ENCODE data around the gene ITPKC. TPM values are rescaled to one million over a fixed set of nuclear protein-coding genes. Genes with fewer than 3 reads are reported as not detected.

ITPKC gene
- total RNA-seq, 1 donor from 2014 or later: 16.5 TPM

DNA sequence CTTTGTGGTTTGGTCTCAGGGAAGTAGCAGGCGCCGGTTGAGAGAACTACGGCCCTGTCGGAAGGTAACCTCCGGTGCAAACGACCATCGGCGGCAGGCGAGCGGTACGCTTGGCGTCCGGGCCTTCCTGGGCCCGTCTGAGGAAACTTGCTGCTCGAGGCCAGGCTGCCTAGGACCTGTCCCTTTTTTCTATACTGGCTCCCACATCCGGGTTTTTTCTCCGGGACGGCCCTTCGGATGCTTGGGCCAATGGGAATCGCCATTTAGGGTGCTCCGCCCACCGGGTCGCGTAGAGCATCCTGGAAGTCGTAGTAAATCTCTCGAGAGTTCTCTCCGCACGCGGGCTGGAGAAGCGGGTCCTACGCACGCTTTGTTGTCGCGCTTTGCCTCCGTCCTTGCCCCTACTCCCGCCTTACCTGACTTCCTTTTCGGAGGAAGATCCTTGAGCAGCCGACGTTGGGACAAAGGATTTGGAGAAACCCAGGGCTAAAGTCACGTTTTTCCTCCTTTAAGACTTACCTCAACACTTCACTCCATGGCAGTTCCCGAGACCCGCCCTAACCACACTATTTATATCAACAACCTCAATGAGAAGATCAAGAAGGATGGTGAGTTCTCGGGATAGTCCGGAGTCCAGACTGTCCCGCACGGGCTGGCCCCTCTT, 34.1 kb downstream of the ITPKC start, which contains the start of gene SNRPA:
Gene SNRPA (plus strand): TSS at position 330 of the 664 bp plus-strand sequence. CDS start 206 bp downstream, at position 536.
- Mint-ChIP-seq H3K9me3 (ENCODE audit: low read depth) (no peaks in the 10 kb centered on the region), H3K4me1 (ENCODE audit: low read depth) (peaks cover 53% of the 10 kb centered on the region), H3K27ac (ENCODE audit: unreplicated experiment) (peak within 1 kb of the TSS; percentile 99), H3K36me3 (ENCODE audit: low read depth) (peaks cover 5% of the 10 kb centered on the region), H3K27me3 (ENCODE audit: low read depth) (no peaks in the 10 kb centered on the region), H3K4me3 (ENCODE audit: unreplicated experiment) (peak within 1 kb of the TSS; percentile 94)
- DNase-seq (ENCODE audit: low spot score): peak; percentile 98
- TF ChIP-seq, protein P1, sequence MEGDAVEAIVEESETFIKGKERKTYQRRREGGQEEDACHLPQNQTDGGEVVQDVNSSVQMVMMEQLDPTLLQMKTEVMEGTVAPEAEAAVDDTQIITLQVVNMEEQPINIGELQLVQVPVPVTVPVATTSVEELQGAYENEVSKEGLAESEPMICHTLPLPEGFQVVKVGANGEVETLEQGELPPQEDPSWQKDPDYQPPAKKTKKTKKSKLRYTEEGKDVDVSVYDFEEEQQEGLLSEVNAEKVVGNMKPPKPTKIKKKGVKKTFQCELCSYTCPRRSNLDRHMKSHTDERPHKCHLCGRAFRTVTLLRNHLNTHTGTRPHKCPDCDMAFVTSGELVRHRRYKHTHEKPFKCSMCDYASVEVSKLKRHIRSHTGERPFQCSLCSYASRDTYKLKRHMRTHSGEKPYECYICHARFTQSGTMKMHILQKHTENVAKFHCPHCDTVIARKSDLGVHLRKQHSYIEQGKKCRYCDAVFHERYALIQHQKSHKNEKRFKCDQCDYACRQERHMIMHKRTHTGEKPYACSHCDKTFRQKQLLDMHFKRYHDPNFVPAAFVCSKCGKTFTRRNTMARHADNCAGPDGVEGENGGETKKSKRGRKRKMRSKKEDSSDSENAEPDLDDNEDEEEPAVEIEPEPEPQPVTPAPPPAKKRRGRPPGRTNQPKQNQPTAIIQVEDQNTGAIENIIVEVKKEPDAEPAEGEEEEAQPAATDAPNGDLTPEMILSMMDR (IDR thresholded peaks at IDR 0.05): no peak

DNA sequence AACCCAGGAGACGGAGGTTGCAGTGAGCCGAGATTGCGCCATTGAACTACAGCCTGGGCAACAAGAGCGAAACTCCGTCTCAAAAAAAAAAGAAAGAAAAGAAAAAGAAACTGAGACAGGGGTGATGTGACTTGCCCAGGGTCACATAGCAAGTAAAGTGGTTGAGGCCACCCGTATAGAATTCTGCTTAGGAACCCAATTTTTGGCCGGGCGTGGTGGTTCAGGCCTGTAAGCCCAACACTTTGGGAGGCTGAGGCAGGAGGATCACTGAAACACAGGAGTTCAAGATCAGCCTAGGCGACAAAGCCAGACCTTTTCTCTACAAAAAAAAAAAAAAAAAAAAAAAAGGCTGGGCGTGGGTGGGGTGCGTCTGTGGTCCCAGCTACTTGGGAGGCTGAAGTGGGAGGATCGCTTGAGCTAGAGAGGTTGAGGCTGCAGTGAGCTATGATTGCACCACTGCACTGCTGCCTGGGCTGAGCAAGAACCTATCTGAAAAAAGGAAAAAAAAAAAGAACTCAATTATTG, 35.4 kb downstream of the ITPKC start:
- no peak for DNase-seq (ENCODE audit: low spot score)
- Mint-ChIP-seq H3K4me1 (ENCODE audit: low read depth) (peaks cover 53% of the 10 kb centered on the region), H3K27ac (ENCODE audit: unreplicated experiment) (peak overlapping the region; percentile 99)

DNA sequence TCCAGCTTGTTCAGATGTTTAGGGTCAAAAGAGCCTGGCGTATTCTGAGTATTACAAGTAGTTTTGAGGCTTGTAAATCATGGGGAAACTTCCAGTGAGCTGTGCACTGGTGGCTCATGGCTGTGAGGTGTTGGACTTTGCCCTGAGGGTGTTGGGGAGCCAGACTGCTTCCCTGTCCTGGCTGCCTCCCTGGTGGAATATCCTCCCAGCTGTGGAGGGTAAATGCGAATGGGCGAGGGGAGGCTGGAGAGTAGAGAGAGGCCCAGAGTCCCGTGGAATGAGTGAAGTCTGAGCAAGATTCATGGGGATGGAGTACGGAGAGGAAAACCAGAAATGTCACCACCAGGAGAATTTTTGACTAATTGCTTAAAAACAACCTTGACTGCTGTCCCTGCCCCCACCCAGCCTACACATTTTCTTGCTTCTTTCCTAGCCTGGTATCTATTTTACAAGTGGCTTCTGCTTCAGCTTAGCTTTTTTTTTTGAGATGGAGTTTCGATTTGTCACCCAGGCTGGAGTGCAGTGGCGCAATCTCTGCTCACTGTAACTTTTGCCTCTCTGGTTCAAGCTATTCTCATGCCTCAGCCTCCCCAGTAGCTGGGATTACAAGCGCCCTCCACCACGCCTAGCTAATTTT, 37.8 kb downstream of the ITPKC start:
- Mint-ChIP-seq H3K4me3 (ENCODE audit: unreplicated experiment) (peak overlapping the region; percentile 5), H3K27me3 (ENCODE audit: low read depth) (no peaks in the 10 kb centered on the region), H3K4me1 (ENCODE audit: low read depth) (peaks cover 39% of the 10 kb centered on the region), H3K36me3 (ENCODE audit: low read depth) (peaks cover 17% of the 10 kb centered on the region), H3K9me3 (ENCODE audit: low read depth) (no peaks in the 10 kb centered on the region), H3K27ac (ENCODE audit: unreplicated experiment) (peak overlapping the region; percentile 22)
- DNase-seq (ENCODE audit: low spot score): no peak
- TF ChIP-seq, protein P1 (IDR thresholded peaks at IDR 0.05): no peak

More for the DNA sequence above, 35.4 kb downstream of the ITPKC start:
- TF ChIP-seq, protein P1 (IDR thresholded peaks at IDR 0.05): no peak
- Mint-ChIP-seq H3K9me3 (ENCODE audit: low read depth) (no peaks in the 10 kb centered on the region), H3K27me3 (ENCODE audit: low read depth) (no peaks in the 10 kb centered on the region), H3K36me3 (ENCODE audit: low read depth) (peaks cover 8% of the 10 kb centered on the region), H3K4me3 (ENCODE audit: unreplicated experiment) (peak overlapping the region; percentile 94)

DNA sequence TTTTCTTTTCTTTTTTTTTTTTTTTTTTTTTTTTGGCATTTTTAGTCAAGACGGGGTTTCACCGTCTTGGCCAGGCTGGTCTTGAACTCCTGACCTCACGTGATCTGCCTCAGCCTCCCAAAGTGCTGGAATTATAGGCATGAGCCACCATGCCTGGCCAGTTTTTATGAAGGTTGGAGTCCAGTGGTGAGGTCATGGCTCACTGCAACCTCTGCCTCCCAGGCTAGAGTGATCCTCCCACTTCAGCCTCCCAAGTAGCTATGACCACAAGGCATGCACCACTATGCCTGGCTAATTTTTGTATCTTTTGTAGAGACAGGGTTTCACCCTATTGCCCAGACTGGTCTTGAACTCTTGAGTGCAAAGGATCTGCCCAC, 38.3 kb downstream of the ITPKC start:
- Mint-ChIP-seq H3K4me1 (ENCODE audit: low read depth) (peaks cover 34% of the 10 kb centered on the region), H3K27ac (ENCODE audit: unreplicated experiment) (no peak overlapping the region), H3K27me3 (ENCODE audit: low read depth) (no peaks in the 10 kb centered on the region), H3K9me3 (ENCODE audit: low read depth) (no peaks in the 10 kb centered on the region), H3K4me3 (ENCODE audit: unreplicated experiment) (no peak overlapping the region), H3K36me3 (ENCODE audit: low read depth) (peaks cover 21% of the 10 kb centered on the region)
- DNase-seq (ENCODE audit: low spot score): no peak
- TF ChIP-seq, protein P1 (IDR thresholded peaks at IDR 0.05): no peak

DNA sequence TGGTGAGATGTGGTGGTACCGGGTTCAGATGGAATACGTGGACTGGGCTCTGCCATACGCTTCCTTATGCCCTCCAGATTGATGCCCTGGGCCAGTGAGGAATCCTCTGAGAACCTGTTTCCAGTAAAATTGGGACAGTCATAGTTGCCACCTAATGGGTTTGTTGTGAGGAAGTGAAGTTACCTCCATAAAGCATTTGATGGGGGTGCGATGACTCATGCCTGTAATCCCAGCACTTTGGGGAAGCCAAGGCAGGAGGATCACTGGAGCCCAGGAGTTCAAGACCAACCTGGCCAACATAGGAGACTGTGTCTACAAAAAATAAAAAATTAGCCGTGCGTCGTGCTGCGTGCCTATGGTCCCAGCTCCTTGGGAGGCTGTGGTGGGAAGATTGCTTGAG, 38.9 kb downstream of the ITPKC start:
- DNase-seq (ENCODE audit: low spot score): no peak
- Mint-ChIP-seq H3K9me3 (ENCODE audit: low read depth) (no peaks in the 10 kb centered on the region), H3K27ac (ENCODE audit: unreplicated experiment) (peak overlapping the region; percentile 32), H3K36me3 (ENCODE audit: low read depth) (peaks cover 26% of the 10 kb centered on the region), H3K4me1 (ENCODE audit: low read depth) (peaks cover 33% of the 10 kb centered on the region), H3K27me3 (ENCODE audit: low read depth) (no peaks in the 10 kb centered on the region), H3K4me3 (ENCODE audit: unreplicated experiment) (no peak overlapping the region)
- TF ChIP-seq, protein P1 (IDR thresholded peaks at IDR 0.05): no peak

Measured in chondrocyte (in vitro differentiated cells).